IMR-90 (cell line): ENCODE data around the gene DOCK1. TPM values are rescaled to one million over a fixed set of nuclear protein-coding genes. Genes with fewer than 3 reads are reported as not detected.

ENCODE experiments used
- ATAC-seq: fragments of 200-7000 bp; cut with Tn5 transposase; 2 replicates; pipeline ENCODE4 v1.9.1; 2020; ENCODE audit warnings: low read depth, mild to moderate bottlenecking, moderate library complexity
- BruUV-seq: library from RNA; stranded (reverse); fragments of 400-500 nt; replicated peaks from 2 replicates; lab custom pipeline; 2021; lab: Mats Ljungman, UMichigan
- CTCF ChIA-PET: fragments of 300-600 bp; formaldehyde crosslinking; extraction: SDS; loops from one replicate; lab custom pipeline; 2021; ENCODE audit warnings: antibody characterized with exemption; lab: Yijun Ruan, JAX
- POLR2A ChIA-PET: fragments of 300-600 bp; sonication (Branson Sonifier 250); formaldehyde crosslinking; loops from one replicate; lab custom pipeline; 2022; ENCODE audit warnings: antibody characterized with exemption; ENCODE audit not compliant: unreplicated experiment; lab: Charles Lee
- DNase-seq: peaks from one replicate; pipeline ENCODE4 v3.0.0; 2013
- H2AFZ ChIP-seq: replicated peaks from 2 replicates; pipeline ENCODE3; 2013; ENCODE audit warnings: low read length, mild to moderate bottlenecking; ENCODE audit not compliant: poor library complexity
- H2AK5ac ChIP-seq: 2 replicates; pipeline ENCODE4 v1.6.1; 2013; ENCODE audit warnings: low read depth, low read length, inconsistent platforms
- H2AK9ac ChIP-seq: replicated peaks from 2 replicates; pipeline ENCODE3; 2013; ENCODE audit warnings: mild to moderate bottlenecking, low read depth, low read length, moderate library complexity; ENCODE audit not compliant: poor library complexity
- H2BK120ac ChIP-seq: 2 replicates; pipeline ENCODE4 v1.6.1; 2013; ENCODE audit warnings: low read depth, low read length, inconsistent platforms
- H2BK15ac ChIP-seq: 3 replicates; pipeline ENCODE4 v1.6.1; 2013; ENCODE audit warnings: low read depth, low read length, inconsistent platforms
- H2BK20ac ChIP-seq: 2 replicates; pipeline ENCODE4 v1.6.1; 2013; ENCODE audit warnings: low read depth, mild to moderate bottlenecking, inconsistent platforms, low read length, moderate library complexity
- H2BK5ac ChIP-seq: 2 replicates; pipeline ENCODE4 v1.6.1; 2013; ENCODE audit warnings: mild to moderate bottlenecking, low read depth, low read length, inconsistent platforms; ENCODE audit not compliant: poor library complexity, severe bottlenecking
- H3K14ac ChIP-seq: replicated peaks from 2 replicates; pipeline ENCODE4 v1.6.1; 2013; ENCODE audit warnings: low read depth, low read length, inconsistent platforms
- H3K18ac ChIP-seq: 2 replicates; pipeline ENCODE4 v1.6.1; 2013; ENCODE audit warnings: low read depth, low read length, control low read depth
- H3K23ac ChIP-seq: 2 replicates; pipeline ENCODE4 v1.6.1; 2013; ENCODE audit warnings: low read depth, low read length, inconsistent platforms
- H3K27ac ChIP-seq: 2 replicates; pipeline ENCODE4 v1.5.1; 2013; ENCODE audit warnings: mild to moderate bottlenecking, control low read depth, low read length; ENCODE audit not compliant: insufficient read depth
- H3K27me3 ChIP-seq: 2 replicates; pipeline ENCODE4 v1.6.1; 2013; ENCODE audit warnings: low read length; ENCODE audit not compliant: control insufficient read depth, insufficient read depth
- H3K36me3 ChIP-seq: 2 replicates; pipeline ENCODE4 v1.6.1; 2013; ENCODE audit warnings: low read length, mixed read lengths; ENCODE audit not compliant: control insufficient read depth, insufficient read depth
- H3K4ac ChIP-seq: 2 replicates; pipeline ENCODE4 v1.6.1; 2013; ENCODE audit warnings: low read depth, low read length, inconsistent platforms
- H3K4me1 ChIP-seq: 2 replicates; pipeline ENCODE4 v1.6.1; 2013; ENCODE audit warnings: low read length, mixed read lengths; ENCODE audit not compliant: control insufficient read depth, insufficient read depth
- H3K4me2 ChIP-seq: 2 replicates; pipeline ENCODE4 v1.6.1; 2013; ENCODE audit warnings: low read depth, mild to moderate bottlenecking, control low read depth, low read length, moderate library complexity
- H3K4me3 ChIP-seq: 2 replicates; pipeline ENCODE4 v1.5.1; 2013; ENCODE audit warnings: low read depth, mild to moderate bottlenecking, control low read depth, low read length, moderate library complexity; ENCODE audit not compliant: insufficient read depth
- H3K56ac ChIP-seq: 2 replicates; pipeline ENCODE4 v1.6.1; 2013; ENCODE audit warnings: low read length, inconsistent platforms; ENCODE audit not compliant: insufficient read depth; ENCODE audit errors: extremely low read depth
- H3K79me1 ChIP-seq, 2 experiments: 2 replicates each; pipeline ENCODE4 v1.6.1; 2013; ENCODE audit warnings: low read length in 2 of 2, inconsistent platforms in 1 of 2, low read depth in 1 of 2
- H3K9ac ChIP-seq: 2 replicates; pipeline ENCODE4 v1.6.1; 2013; ENCODE audit warnings: low read depth, low read length, control low read depth
- H3K9me1 ChIP-seq: 2 replicates; pipeline ENCODE4 v1.6.1; 2013; ENCODE audit warnings: low read length, inconsistent platforms; ENCODE audit not compliant: insufficient read depth
- H3K9me3 ChIP-seq: 2 replicates; pipeline ENCODE4 v1.6.1; 2013; ENCODE audit warnings: low read length; ENCODE audit not compliant: control insufficient read depth, insufficient read depth
- H4K20me1 ChIP-seq: 2 replicates; pipeline ENCODE4 v1.6.1; 2013; ENCODE audit warnings: low read length, inconsistent platforms; ENCODE audit not compliant: insufficient read depth
- H4K5ac ChIP-seq: 2 replicates; pipeline ENCODE4 v1.6.1; 2013; ENCODE audit warnings: mild to moderate bottlenecking, low read depth, low read length, control low read depth
- H4K8ac ChIP-seq, 2 experiments: 2 replicates each; pipeline ENCODE4 v1.6.1; 2013; ENCODE audit warnings: low read depth in 2 of 2, low read length in 2 of 2, control low read depth in 1 of 2, inconsistent platforms in 1 of 2
- H4K91ac ChIP-seq: 2 replicates; pipeline ENCODE4 v1.6.1; 2013; ENCODE audit warnings: low read depth, low read length, inconsistent platforms; ENCODE audit not compliant: insufficient read depth
- BHLHE40 ChIP-seq: fragments of 150-350 bp; IDR thresholded peaks from 2 replicates; pipeline ENCODE4 v1.6.1; 2016; ENCODE audit warnings: mild to moderate bottlenecking, low read depth, low read length
- CEBPB ChIP-seq: IDR thresholded peaks from 2 replicates; pipeline ENCODE4 v1.6.1; 2012; ENCODE audit warnings: low read depth, low read length, improper control_type of control experiment
- FOS ChIP-seq: fragments of 150-350 bp; IDR thresholded peaks from 2 replicates; pipeline ENCODE4 v1.6.1; 2016; ENCODE audit warnings: low read depth, low read length
- MAFK ChIP-seq: IDR thresholded peaks from 2 replicates; pipeline ENCODE4 v1.6.1; 2012; ENCODE audit warnings: low read depth, low read length, improper control_type of control experiment
- MAZ ChIP-seq: IDR thresholded peaks from 2 replicates; pipeline ENCODE4 v1.6.1; 2012; ENCODE audit warnings: low read depth, mild to moderate bottlenecking, low read length, improper control_type of control experiment, moderate library complexity, borderline replicate concordance
- NFE2L2 ChIP-seq: fragments of 150-350 bp; IDR thresholded peaks from 2 replicates; pipeline ENCODE4 v1.6.1; 2016; ENCODE audit warnings: low read depth, mild to moderate bottlenecking, low read length
- POLR2A ChIP-seq: IDR thresholded peaks from 2 replicates; pipeline ENCODE4 v1.6.1; 2012; ENCODE audit warnings: mild to moderate bottlenecking, low read depth, low read length
- RAD21 ChIP-seq: IDR thresholded peaks from 2 replicates; pipeline ENCODE4 v1.6.1; 2012; ENCODE audit warnings: low read length, improper control_type of control experiment
- WGBS, 2 experiments: methylation state at CpG; one replicate each; pipeline versions ENCODE4 v1.1.5 to v1.1.7; 2013; ENCODE audit warnings: missing lambda C conversion rate in 2 of 2; ENCODE audit not compliant: insufficient read length in 1 of 2; ENCODE audit errors: extremely low coverage in 2 of 2; 5-methylcytosine and 5-hydroxymethylcytosine counted together
- dilution Hi-C: fragments of 300-500 bp; cut with HindIII; formaldehyde crosslinking; loops from one replicate; pipeline ENCODE4 v1.14.3; 2018; ENCODE audit warnings: low sequenced_read_pairs; ENCODE audit not compliant: unreplicated experiment
- in situ Hi-C: fragments of 300-500 bp; cut with MboI; formaldehyde crosslinking; loops from 3 replicates; pipeline ENCODE4 v1.14.3; 2019; ENCODE audit warnings: low sequenced_read_pairs, inconsistent platforms, mixed read lengths
- intact Hi-C: fragments of 100-400 bp; cut with micrococcal nuclease; formaldehyde crosslinking; loops from 2 replicates; pipeline ENCODE4 v1.10.0; 2022
- polyA plus RNA-seq, 3 experiments: library from polyadenylated mRNA; depleted of rRNA; stranded (reverse); fragments of >200 nt; gene quantifications; 2 replicates each; pipeline ENCODE4 v1.2.3, GENCODE V29; 2012; ENCODE audit warnings: low replicate concordance in 1 of 3
- total RNA-seq: library from RNA; depleted of rRNA; stranded (reverse); fragments of >200 nt; gene quantifications from 2 replicates; pipeline ENCODE4 v1.2.3, GENCODE V29; 2012
- TF ChIP-seq, protein P1 (sequence below): conservative IDR thresholded peaks from 2 replicates; pipeline ENCODE4 v1.5.1; 2012; ENCODE audit warnings: mild to moderate bottlenecking, low read depth, low read length, improper control_type of control experiment
- TF ChIP-seq, protein P2 (sequence below): fragments of 150-350 bp; IDR thresholded peaks from 2 replicates; pipeline ENCODE4 v1.6.1; 2016; ENCODE audit warnings: low read depth, mild to moderate bottlenecking, low read length, moderate library complexity, borderline replicate concordance
- TF ChIP-seq, protein P3 (sequence below): fragments of 150-350 bp; IDR thresholded peaks from 2 replicates; pipeline ENCODE4 v1.6.1; 2017; ENCODE audit warnings: mild to moderate bottlenecking, antibody characterized with exemption, low read length, low read depth

Gene DOCK1
- total and polyA plus RNA-seq, 2 of the 4 experiments (the other 2 are of a cell fraction), result 28.2 to 71.0 TPM

DNA sequence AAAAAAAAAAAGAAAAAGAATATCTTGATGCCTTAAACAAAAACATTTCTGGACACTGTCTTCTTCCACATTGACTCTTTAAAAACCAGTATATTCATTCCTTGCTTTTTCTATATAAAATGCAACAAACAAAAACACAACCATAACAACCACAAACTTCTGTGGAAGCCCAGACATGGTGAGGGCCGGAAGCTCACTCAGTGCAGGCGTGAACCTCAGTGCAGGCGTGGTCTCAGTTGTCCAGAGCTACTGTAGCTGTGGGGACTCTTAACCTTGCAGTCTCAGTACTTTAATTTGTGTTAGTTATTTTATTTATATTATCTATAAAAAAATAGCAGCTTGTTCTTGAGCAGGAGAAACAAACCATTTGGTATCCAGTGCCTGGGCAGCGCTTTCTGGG is 131.8 kb downstream of the DOCK1 start:
- Histone ChIP-seq H4K5ac (no peak overlapping the region), H3K23ac (no peak overlapping the region), H2BK120ac (no peak overlapping the region), H4K91ac (no peak overlapping the region), H3K79me1 (peaks cover 0 to 35% of the 10 kb centered on the region in 2 experiments; a peak in 2 of 4 replicates), H3K27me3 (no peaks in the 10 kb centered on the region), H3K4ac (no peak overlapping the region), H3K36me3 (peaks cover 60% of the 10 kb centered on the region), H2AK9ac (no peak overlapping the region), H3K4me2 (no peak overlapping the region), H4K20me1 (peaks cover 9% of the 10 kb centered on the region), H3K56ac (no peak overlapping the region), H2AK5ac (no peak overlapping the region), H2BK5ac (no peak overlapping the region), H3K4me1 (peaks cover 9% of the 10 kb centered on the region), H2BK15ac (no peak overlapping the region), H3K18ac (no peak overlapping the region), H2BK20ac (no peak overlapping the region), H4K8ac (no peak overlapping the region), H3K4me3 (no peak overlapping the region), H3K9ac (no peak overlapping the region), H2AFZ (no peak overlapping the region), H3K27ac (no peak overlapping the region), H3K9me3 (peaks cover 2% of the 10 kb centered on the region; the same call in 1 of the 2 replicates), H3K14ac (no peak overlapping the region), H3K9me1 (peaks cover 20% of the 10 kb centered on the region)
- in situ Hi-C loops (no loop called here), intact Hi-C loops (no loop called here), dilution Hi-C loops (no loop called here)
- TF ChIP-seq RAD21, result no peak
- no peak for TF ChIP-seq MAFK
- no peak for TF ChIP-seq NFE2L2
- TF ChIP-seq, protein P1, sequence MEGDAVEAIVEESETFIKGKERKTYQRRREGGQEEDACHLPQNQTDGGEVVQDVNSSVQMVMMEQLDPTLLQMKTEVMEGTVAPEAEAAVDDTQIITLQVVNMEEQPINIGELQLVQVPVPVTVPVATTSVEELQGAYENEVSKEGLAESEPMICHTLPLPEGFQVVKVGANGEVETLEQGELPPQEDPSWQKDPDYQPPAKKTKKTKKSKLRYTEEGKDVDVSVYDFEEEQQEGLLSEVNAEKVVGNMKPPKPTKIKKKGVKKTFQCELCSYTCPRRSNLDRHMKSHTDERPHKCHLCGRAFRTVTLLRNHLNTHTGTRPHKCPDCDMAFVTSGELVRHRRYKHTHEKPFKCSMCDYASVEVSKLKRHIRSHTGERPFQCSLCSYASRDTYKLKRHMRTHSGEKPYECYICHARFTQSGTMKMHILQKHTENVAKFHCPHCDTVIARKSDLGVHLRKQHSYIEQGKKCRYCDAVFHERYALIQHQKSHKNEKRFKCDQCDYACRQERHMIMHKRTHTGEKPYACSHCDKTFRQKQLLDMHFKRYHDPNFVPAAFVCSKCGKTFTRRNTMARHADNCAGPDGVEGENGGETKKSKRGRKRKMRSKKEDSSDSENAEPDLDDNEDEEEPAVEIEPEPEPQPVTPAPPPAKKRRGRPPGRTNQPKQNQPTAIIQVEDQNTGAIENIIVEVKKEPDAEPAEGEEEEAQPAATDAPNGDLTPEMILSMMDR, result no peak
- no peak for TF ChIP-seq POLR2A
- TF ChIP-seq MAZ, result no peak
- TF ChIP-seq, protein P2, sequence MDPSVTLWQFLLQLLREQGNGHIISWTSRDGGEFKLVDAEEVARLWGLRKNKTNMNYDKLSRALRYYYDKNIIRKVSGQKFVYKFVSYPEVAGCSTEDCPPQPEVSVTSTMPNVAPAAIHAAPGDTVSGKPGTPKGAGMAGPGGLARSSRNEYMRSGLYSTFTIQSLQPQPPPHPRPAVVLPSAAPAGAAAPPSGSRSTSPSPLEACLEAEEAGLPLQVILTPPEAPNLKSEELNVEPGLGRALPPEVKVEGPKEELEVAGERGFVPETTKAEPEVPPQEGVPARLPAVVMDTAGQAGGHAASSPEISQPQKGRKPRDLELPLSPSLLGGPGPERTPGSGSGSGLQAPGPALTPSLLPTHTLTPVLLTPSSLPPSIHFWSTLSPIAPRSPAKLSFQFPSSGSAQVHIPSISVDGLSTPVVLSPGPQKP, result no peak
- TF ChIP-seq CEBPB, result no peak
- TF ChIP-seq FOS, result no peak
- TF ChIP-seq, protein P3, sequence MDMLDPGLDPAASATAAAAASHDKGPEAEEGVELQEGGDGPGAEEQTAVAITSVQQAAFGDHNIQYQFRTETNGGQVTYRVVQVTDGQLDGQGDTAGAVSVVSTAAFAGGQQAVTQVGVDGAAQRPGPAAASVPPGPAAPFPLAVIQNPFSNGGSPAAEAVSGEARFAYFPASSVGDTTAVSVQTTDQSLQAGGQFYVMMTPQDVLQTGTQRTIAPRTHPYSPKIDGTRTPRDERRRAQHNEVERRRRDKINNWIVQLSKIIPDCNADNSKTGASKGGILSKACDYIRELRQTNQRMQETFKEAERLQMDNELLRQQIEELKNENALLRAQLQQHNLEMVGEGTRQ, result no peak
- no peak for TF ChIP-seq BHLHE40
- CTCF ChIA-PET, result no interaction called here
- DNase-seq (no peak), ATAC-seq (no peak)
- POLR2A ChIA-PET, result no interaction called here
- WGBS, 2 experiments, result no CpG with 5 or more reads among the region's 4 CpGs
- no TSS peak for BruUV-seq
